ENCODE results near the gene EIF3A.
"Not testable (repeated sequence)": the region's sequence is repeated elsewhere in the genome, so short reads cannot be mapped to it uniquely, and the experiment has no call there.

Gene EIF3A

DNA sequence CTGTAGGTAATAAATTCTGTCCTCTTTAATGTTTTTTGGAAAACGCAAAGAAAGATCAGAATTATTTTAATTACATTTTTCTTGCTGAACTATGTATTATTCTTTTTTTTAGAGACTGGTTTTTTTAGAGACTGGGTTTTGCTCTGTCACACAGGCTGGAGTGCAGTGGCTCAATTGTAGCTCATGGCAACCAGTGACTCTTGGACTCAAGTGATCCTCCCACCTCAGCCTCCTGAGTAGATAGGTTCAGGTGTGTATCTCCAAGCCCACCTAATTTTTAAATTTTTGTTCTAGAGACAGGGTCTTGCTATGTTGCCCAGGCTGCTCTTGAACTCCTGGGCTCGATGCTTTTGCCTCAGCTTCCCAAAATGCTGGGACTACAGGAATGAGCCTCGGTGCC is 18.0 kb upstream of the EIF3A start:
- no peak for DNase-seq

DNA sequence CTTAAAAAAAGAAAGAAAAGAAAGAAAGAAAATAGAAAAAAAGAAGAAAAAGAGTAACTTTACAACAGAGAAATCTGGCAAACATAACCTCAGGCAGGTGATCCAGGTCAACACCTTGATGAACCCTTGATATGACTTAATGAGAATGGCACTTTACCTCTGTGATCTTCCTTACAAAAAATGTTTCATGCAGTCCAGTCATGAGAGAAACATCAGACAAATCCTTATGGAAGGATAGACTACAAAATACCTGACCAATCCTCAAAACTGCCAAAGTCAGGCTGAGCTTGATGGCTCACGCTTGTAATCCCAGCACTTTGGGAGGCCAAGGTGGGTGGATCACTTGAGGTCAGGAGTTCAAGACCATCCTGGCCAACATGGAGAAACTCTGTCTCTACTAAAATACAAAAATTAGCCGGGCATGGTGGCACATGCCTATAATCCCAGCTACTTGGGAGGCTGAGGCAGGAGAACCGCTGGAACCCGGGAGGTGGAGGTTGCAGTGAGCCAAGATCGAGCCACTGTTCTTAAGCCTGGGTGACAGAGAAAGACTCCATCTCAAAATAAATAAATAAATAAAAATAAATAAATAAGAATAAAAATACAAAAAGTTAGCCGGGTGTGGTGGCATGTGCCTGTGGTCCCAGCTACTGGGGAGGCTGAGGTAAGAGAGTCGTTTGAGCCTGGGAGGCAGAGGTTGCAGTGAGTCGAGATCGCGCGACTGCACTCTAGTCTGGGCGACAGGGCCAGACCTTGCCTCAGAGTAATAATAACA is 16.2 kb upstream of the EIF3A start:
- DNase-seq, result not testable (repeated sequence)

DNA sequence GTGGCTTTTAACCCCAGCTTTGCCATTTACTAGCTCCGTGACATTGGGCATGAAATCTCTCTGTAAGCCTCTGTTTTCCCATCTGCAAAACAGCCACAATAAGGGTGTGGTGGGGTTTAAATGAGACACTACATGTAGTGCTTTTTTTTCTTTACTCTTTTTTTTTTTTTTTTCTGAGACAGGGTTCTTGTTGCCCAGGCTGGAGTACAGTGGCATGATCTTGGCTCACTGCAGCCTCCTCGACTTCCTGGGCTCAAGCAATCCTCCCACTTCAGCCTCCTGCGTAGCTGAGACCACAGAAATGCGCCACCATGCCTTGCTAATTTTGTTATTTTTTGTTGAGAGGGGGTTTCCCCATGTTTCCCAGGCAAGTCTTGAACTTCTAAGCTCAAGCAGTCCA is 15.0 kb upstream of the EIF3A start:
- DNase-seq, result no peak

DNA sequence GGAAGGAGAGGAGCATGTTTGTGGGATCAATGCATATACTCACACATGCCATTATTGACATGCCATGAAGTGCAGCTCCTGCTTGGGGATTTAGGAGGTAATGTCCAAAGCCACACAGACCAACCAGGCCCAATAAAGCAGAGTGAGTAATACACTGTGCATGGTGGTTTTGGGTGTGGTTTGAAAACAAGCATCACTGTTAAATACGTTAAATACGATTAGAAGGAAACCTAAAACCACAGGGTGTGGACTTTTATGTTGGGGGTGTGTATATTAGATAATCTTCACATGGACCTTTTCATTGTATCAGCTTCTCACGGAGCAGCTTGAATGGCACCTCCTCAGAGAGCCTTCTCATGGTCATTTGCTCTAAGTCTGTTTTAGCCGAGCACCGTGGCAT is 10.4 kb upstream of the EIF3A start:
- peak; percentile 20 for DNase-seq

DNA sequence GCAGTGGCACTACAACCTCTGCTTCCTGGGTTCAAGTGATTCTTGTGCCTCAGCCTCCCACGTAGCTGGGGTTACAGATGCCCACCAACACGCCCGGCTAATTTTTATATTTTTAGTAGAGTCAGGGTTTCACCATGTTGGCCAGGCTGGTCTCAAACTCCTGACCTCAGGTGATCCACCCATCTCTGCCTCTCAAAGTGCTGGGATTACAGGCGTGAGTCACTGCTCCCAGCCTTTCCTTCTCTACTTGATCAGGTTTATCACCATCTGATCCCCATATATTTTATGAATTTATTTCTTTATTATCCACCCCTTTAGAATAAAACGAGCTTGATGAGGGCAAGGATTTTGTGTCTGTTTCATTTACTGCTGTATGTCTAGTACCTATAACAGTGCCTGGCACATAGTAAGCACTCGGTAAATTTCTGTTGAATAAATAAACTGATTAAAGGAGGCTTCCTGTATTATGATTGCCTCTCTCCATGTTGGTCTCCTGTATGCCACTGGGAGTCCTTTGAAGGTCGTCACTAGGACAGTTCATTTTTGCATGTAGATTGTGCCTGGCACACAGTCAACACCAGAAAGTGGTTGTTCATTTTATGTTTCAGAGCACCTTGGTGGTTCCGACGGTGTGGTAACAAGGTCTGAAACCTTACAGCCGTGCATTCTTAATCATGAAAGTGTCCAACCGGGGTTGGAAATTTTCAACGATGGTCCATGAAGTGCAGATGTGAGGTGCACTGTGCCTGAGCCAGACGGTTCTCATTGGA is 9.6 kb upstream of the EIF3A start:
- peak; percentile 56 for DNase-seq

DNA sequence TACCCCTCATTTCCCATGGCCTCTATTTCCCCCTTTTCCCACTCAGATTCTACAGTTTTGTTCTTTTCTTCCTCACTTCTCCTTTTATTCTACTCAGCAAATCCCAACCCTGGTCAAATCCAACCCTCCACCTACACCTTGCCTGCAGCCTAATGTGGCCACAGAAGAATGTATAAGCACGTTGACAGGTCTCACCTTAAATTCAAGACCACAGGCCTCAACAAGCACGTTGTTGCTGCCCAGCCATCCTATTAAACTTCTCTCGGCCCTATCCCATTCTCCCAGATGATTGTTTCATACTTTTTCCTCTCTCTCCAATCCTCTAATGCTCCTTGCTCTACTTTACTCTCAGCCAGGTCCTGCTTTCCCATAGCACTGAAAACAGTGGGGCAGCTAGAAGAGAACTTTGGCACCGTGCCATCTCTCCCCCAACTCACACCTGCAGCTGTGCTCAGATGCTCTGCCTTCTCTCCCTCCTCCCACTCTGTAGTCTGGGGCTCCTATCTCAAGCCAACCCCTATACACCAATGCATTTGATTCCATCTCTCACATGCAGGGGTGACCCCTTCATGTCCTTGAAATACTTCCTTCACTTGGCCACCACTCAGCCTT is 6.8 kb upstream of the EIF3A start:
- no peak for DNase-seq

DNA sequence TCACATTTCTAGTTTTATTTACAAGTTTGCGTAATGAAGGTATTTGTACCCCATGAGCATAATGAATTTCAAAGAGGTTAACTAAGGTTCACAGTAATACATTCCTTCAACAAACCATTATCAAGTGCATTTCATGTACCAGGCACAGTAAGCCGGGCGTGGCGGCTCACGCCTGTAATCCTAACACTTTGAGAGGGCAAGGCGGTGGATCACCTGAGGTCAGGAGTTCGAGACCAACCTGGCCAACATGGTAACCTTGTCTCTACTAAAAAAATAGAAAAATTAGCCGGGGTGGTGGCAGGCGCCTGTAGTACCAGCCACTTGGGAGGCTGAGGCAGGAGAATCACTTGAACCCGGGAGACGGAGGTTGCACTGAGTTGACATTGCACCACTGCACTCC is 4.3 kb upstream of the EIF3A start:
- no peak for DNase-seq

DNA sequence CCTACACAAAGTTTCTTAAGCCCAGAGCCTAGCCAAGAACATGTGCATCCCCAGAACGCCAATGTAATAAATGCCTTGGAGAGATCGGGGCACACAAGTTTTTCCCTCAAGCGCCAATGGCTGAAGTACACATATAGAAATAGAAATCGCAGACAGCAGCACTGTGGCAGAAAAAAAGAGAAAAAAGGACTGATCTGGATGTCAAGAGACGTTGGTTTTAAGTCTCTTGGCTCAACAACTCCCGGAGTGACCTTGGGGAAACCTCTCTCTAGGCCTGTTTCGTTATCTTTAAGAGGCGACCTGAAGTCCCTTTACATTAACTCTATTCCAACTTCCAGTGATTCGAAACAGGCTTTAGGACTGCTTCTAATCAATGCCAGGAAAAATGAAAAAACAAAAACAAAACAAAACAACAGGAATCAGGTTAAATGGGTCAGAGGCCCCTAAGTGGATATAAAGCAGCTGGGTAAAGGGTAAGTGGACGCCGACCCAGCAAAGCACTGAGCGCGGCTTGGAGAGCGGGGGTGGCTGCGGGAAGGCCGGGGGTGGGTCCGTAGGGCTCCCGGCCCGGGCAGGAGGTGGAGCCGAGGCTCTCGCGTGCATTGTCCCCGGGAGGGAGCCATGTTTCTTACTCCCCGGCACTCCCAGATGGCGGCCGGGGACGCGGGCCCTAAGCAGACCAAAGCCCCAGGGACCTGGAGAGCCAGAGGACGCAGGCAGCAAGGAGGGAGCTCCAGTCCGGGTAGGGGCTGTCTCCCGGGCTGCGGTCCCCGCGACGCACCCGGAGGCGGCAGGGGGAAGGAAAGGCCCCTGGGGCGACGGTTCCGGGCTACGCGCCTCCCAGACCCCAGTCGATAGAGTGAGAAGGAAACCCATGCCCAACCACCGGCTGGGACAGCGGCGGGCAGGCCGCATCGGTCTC is 757 bp downstream of the EIF3A start:
- peak; percentile 81 for DNase-seq

DNA sequence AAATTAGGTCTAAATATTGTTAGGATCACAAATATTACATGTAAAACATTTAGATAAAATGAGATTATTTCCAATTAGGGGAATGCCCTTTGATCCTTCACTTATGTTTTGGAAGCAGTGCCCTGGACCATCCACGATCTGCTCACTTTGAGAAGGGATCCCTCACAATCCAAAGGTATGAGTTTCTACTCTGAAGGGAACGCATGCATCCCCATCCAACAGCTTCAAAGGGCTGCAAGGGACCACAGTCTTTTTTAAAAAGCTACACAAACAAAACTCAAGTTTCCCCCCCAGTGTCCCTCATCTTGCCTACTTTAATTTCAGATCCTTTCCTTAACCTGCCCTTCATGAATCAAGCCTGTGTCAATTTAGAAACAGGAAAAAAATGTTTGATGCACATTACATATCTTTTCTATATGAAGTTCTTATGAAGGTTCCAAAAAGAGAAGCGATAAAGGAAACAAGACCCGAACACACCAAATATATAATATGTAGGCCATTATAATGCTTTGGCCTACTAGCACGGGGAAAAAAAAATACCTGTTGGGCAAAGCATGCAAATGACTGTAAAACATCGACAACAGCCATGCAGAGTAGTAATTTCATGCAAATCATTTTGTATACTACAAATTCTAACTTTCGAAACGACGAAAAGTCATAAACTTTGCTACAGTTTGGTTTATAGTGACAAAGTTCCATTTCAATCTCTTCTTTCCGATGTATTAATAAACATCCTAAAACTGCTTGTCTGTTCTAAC is 2.0 kb downstream of the EIF3A start:
- no peak for DNase-seq

DNA sequence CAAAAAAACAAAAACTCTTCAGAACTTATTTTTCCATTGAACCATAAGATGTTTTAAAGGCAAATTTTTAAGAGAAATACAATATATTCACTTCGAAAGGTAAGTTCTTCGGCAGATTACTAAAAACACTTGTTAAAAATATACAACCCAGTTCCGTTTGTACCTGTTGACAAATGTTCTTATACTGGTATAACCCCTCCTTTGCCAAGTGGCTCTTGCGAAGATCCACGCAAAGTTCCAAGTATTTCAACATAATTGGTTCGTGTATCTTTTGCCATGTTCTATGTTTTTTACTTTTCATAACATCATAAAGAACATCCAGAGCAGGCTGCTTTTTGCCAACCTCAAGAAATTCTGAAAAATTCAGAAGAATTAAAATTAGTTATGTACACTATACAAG is 7.0 kb downstream of the EIF3A start:
- DNase-seq, result no peak

DNA sequence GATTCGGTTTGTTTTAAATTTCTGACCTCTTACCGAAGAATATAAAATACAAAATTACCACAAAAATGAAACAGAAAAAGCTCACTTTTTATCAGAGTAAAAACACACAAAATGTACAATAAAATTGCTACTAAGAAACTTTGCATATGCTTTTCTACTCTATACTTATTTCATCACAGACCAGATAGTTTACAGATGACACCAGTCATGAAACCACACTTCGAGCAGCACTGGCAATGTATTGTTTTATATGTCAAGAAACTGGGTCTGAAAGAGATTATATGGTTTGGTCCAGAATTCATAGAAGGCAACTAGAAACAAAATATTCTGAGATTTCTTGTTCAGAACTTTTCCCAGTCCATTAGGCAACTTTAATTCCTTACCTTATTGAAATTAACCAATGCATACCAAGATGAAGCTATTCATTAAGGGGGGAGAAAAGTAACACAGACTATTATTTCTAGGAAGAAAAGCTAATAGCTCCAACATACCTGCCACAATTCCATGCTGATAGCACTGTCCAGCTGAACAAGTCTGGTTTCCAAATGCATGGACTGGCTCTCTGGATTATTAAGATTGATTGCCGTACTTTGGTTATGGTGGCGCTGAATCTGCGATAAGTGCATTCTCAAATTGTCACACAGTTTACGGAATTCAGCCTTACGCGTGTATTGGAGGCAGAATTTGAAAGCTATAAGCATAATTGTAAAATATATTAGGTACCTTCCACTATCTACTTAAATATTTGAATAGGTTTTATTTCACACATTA is 10.0 kb downstream of the EIF3A start:
- DNase-seq, result no peak

DNA sequence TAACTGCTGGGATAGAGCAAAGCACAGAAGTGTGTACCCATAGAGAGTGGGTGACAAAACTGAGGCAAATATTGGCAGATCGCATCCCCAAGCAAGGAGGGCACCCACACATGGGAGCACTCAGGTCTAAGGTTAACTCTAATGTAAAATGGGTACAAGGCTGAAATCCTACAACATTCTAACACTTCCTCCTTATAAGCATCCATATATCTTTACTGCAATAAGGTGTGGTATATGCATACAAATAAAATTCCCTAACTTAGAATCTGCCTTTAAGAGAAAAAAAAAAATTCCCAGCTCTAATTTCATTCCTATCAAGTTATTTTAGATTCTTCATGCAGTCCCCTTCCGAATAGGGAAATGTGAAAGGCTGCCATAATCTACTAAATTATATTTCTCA is 18.7 kb downstream of the EIF3A start:
- DNase-seq, result no peak

DNA sequence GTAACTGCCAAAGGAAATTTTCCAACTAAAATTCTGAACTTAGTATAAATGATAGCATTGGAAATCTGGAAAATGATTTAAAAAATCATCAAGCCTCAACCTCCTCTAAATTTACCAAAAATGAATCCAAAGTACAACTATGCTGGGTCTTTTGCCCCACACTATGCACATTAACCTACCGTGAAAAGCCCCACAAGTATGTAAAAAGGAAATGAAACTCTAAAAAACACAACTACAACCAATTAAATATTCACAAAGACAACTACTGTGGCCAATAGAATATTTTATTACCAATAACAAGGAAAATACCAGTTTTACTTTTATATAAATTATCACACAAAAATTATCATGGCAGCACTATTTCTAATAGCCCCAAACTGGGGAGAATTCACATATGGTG is 19.3 kb downstream of the EIF3A start:
- DNase-seq, result no peak

DNA sequence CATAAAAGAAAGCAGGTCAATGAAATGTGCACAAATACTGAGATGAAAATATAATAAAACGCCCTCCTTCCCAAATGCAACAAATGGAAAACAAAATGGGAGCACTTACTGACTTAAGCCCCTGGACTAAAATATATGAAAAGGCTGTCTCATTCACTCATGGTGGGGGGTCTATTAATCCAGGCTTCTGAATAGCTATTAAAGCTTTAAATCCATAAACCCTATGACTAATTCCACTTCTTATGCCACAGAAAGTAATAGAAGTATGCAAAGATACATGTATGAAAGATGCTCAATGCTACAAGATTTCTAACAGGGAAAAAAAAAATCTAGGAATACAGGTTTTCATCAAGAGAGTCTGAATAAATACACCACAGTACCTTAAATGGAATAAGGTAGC is 20.5 kb downstream of the EIF3A start:
- DNase-seq, result no peak

DNA sequence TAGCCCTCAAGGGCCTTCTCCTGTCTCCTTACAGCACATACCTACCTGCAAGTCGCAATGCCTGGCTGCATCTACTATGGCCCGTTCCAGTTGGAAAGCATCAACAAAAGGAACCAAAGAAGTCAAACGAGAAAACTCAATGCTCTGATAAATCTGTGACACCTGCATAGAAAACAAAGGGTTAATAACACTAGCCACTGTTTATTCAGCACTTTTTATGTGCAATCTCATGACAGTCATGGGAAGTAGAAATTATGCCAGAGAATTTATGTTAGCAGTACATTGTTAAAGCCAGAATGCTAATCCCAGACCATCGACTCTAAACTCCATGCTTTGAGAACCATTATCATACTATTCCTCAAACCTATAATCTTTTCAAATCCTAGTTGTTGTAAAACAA is 21.1 kb downstream of the EIF3A start:
- DNase-seq, result no peak

DNA sequence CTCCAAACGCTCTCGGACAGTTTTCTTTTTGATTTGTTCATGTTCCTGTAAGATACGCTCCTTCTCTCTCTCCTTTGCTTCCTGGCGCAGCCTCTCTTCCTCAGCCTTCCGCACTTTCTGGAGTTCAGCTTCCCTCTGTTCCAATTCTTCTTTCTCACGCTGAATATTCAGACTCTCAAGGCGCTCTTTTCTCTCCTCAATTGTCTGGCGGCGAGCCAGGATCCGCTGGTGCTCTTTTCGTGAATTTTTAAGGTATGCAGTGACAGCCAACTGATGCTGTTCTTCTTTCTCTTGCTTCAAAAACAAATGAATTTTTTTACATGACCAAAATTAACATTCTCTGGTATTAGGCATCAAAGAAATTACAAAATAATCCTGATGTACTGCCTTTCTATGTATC is 22.6 kb downstream of the EIF3A start:
- DNase-seq, result no peak

DNA sequence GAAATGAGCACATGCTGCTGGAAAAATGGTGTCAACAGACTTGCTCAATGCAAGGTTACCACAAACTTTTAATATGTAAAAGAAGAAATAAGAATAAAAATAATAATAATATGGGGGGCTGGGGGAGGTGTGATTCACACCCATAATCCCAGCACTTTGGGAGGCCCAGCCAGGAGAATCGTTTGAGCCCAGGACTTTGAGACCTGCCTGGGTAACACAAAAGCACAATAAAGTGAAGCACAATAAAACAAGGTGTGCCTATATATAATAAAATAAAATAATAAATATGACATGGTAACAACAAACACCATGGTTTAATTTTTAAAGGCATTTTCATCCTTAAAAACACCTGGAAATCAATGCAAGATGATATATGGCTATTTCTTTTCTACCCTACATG is 25.1 kb downstream of the EIF3A start:
- DNase-seq, result no peak

DNA sequence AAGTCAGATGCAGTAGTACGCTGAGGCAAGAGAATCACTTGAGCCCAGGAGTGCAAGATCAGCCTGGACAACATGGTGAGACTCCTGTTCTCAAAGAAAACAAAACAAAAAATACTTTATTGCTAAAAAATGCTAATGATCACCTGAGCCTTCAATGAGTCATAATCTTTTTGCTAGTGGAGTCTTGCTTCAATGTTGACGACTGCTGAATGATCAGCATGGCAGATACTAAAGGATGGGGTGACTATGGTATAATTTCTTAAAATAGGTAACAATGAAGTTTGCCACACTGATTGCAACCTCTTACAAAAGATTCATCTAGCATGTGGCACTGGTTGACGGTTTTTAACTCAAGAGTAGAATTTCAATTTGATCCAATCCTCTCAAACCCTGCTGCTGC is 28.8 kb downstream of the EIF3A start:
- DNase-seq, result no peak

DNA sequence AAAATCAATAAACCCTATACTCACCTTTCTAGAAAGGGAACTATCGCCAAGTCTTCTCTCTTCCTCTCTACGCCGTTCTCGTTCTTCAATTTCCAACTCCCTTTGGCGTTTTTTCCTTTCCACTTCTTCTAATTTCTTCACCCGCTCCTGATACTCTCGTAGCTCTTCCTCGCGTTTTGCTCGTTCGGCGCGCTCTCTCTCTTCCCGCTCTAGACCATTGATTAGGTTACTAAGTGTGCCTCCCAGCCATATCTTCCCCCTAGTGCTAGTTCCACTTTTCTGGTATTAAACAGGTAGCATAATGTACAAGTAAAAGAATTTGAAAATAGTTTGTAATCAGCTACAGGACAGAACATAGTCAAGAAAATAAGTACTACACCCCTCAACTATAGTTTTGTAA is 30.8 kb downstream of the EIF3A start:
- no peak for DNase-seq

DNA sequence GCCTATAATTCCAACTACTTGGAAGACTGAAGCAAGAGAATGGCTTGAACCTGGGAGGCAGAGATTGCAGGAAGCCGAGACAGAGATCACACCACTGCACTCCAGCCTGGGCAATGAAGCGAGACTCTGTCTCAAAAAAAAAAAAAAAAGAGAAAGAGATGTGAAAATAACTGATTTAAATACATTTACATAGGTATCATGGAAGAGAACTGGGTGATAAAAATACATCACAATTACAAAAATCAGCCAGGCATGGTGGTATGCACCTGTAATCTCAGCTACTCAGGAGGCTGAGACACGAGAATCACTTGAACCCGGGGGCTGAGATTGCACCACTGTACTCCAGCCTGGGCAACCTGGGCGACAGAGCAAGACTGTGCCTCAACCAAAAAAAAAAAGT is 31.3 kb downstream of the EIF3A start:
- DNase-seq, result no peak

DNA sequence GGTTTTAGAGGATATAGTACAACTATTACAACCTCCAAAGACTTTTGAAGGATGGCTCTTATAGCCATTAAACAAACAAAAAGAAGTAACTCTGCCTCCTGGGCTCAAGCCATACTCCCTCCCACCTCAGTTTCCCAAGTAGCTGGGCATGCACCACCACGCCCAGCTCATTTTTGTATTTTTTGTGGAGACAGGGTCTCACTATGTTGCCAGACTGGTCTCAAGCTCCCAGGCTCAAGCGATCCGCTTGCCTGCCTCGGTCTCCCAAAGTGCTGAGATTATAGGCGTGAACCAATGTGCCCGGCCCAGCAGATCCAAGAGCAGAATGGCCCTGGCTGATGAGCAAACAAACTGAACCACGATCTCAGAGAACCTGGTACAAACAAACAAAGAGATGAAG is 35.1 kb downstream of the EIF3A start:
- no peak for DNase-seq

DNA sequence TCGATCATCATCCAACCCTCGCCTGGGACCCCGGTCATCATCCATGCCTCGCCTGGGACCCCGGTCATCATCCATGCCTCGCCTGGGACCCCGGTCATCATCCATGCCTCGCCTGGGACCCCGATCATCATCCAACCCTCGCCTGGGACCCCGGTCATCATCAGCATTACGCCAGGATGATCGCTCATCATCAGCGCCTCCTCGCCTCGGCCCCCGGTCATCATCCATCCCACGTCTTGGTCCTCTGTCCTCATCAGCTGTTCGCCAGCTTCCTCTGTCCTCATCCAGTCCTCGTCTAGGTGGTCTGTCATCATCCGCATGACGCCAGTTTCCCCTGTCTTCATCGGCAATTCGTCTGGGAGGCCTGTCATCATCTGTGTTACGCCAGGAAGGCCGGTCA is 38.4 kb downstream of the EIF3A start:
- no peak for DNase-seq
